ENCODE data around the gene ADAMTS16. TPM values are rescaled to one million over a fixed set of nuclear protein-coding genes. Genes with fewer than 3 reads are reported as not detected.

Gene ADAMTS16
- total and polyA plus RNA-seq, 2 experiments from 2014 or later, result 2.2 to 5.9 TPM

DNA sequence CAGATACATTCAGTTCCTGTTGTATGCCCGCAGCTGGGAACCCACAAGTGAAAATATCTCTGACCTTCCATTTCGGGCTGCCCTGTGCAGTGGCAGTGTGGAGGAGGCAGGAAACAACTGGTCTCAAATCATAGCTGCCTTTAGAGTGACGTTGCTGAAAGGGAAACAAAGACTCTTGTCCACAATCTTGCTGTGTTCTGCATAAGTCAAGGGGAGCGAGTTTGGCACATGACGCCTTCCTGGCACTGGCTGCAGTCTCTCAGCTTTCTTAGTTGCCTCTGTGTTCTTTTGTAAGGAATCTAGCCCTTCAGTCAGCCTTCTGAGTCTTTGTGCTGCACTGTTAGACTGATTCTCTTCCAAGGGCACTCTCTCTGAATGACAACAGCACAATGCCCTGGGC, 24.0 kb downstream of the ADAMTS16 start:
- TF ChIP-seq EZH2 (IDR thresholded peaks at IDR 0.05; ENCODE audit: borderline replicate concordance), result no peak
- TF ChIP-seq, protein P1, sequence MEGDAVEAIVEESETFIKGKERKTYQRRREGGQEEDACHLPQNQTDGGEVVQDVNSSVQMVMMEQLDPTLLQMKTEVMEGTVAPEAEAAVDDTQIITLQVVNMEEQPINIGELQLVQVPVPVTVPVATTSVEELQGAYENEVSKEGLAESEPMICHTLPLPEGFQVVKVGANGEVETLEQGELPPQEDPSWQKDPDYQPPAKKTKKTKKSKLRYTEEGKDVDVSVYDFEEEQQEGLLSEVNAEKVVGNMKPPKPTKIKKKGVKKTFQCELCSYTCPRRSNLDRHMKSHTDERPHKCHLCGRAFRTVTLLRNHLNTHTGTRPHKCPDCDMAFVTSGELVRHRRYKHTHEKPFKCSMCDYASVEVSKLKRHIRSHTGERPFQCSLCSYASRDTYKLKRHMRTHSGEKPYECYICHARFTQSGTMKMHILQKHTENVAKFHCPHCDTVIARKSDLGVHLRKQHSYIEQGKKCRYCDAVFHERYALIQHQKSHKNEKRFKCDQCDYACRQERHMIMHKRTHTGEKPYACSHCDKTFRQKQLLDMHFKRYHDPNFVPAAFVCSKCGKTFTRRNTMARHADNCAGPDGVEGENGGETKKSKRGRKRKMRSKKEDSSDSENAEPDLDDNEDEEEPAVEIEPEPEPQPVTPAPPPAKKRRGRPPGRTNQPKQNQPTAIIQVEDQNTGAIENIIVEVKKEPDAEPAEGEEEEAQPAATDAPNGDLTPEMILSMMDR (IDR thresholded peaks at IDR 0.05; ENCODE audit: poor library complexity), result no peak
- no peak for TF ChIP-seq EZH2phosphoT487 (IDR thresholded peaks at IDR 0.05; ENCODE audit: low read depth, severe bottlenecking, unreplicated experiment)
- Histone ChIP-seq H3K27me3 (no peaks in the 10 kb centered on the region), H4K20me1 (ENCODE audit: insufficient read depth, poor library complexity, severe bottlenecking) (no peaks in the 10 kb centered on the region), H3K9me3 (ENCODE audit: low read depth) (no peaks in the 10 kb centered on the region), H3K79me2 (no peaks in the 10 kb centered on the region), H3K36me3 (replicated peaks; ENCODE audit: insufficient read depth, low read depth) (no peaks in the 10 kb centered on the region), H2AFZ (no peak overlapping the region), H3K4me1 (ENCODE audit: insufficient read depth) (no peaks in the 10 kb centered on the region), H3K27ac (no peak overlapping the region), H3K9me2 (replicated peaks; ENCODE audit: insufficient read depth) (no peaks in the 10 kb centered on the region), H3K4me3 (no peak overlapping the region), H3K4me2 (no peak overlapping the region)
- DNase-seq (ENCODE audit: low spot score), result no peak
- 95% methylated on average over 5 of the region's 5 CpGs for WGBS (ENCODE audit: low lambda C conversion rate, missing lambda C conversion rate)

DNA sequence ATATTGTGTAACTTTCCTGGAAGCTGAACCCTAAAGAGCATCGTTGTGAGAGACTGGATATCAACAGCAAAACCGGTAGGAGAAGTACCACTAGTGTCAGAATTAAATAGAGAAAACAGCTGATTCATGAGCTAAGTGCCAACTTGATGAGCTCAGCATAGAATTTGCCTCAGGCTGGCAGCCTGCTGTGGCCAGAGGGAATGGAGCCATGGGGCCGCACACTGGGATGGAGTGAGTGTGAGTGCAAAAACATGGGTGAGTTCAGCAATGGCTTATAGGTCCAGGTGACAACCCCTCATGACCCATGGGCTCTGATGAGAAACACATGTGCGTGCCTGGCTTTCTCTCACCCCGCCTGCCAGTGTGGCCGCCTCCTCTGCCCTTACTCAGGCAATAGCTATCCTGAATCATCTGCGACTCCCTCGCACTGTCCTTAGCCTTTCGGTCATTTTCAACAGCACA, 25.4 kb downstream of the ADAMTS16 start:
- Histone ChIP-seq H2AFZ (no peak overlapping the region), H3K4me1 (ENCODE audit: insufficient read depth) (no peaks in the 10 kb centered on the region), H3K79me2 (no peaks in the 10 kb centered on the region), H3K27me3 (no peaks in the 10 kb centered on the region), H3K27ac (no peak overlapping the region), H3K9me3 (ENCODE audit: low read depth) (no peaks in the 10 kb centered on the region), H3K36me3 (replicated peaks; ENCODE audit: insufficient read depth, low read depth) (no peaks in the 10 kb centered on the region), H3K9me2 (replicated peaks; ENCODE audit: insufficient read depth) (no peaks in the 10 kb centered on the region), H3K4me2 (no peak overlapping the region), H3K4me3 (no peak overlapping the region), H4K20me1 (ENCODE audit: insufficient read depth, poor library complexity, severe bottlenecking) (no peaks in the 10 kb centered on the region)
- 86% methylated on average over 9 of the region's 9 CpGs for WGBS (ENCODE audit: low lambda C conversion rate, missing lambda C conversion rate)
- TF ChIP-seq, protein P1 (IDR thresholded peaks at IDR 0.05; ENCODE audit: poor library complexity), result no peak
- TF ChIP-seq EZH2 (IDR thresholded peaks at IDR 0.05; ENCODE audit: borderline replicate concordance) (no peak), EZH2phosphoT487 (IDR thresholded peaks at IDR 0.05; ENCODE audit: low read depth, severe bottlenecking, unreplicated experiment) (no peak)
- no peak for DNase-seq (ENCODE audit: low spot score)

DNA sequence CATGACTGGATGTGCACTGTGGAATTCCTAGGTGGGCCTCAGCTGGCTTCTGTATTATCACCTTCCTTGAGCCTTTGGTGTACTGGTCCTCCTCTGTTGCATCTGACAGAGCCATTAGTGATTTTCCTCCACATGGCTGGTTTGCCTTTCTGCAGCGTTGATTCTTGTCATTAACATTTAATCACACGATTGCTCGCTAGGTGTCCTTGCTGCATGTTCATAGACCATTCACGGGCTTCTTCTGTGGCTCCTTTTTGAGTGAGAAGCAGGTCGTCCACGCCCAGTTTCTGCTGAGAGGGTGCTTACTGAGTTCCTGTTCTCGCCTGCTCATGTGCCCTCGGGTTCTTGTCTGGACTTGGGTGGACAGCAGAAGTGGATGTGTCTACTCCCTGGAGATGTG, 29.3 kb downstream of the ADAMTS16 start:
- Histone ChIP-seq H3K79me2 (no peaks in the 10 kb centered on the region), H3K4me3 (no peak overlapping the region), H3K27ac (no peak overlapping the region), H4K20me1 (ENCODE audit: insufficient read depth, poor library complexity, severe bottlenecking) (no peaks in the 10 kb centered on the region), H3K4me2 (no peak overlapping the region), H2AFZ (no peak overlapping the region), H3K27me3 (no peaks in the 10 kb centered on the region), H3K4me1 (ENCODE audit: insufficient read depth) (no peaks in the 10 kb centered on the region), H3K9me2 (replicated peaks; ENCODE audit: insufficient read depth) (no peaks in the 10 kb centered on the region), H3K9me3 (ENCODE audit: low read depth) (no peaks in the 10 kb centered on the region), H3K36me3 (replicated peaks; ENCODE audit: insufficient read depth, low read depth) (no peaks in the 10 kb centered on the region)
- TF ChIP-seq, protein P1 (IDR thresholded peaks at IDR 0.05; ENCODE audit: poor library complexity), result no peak
- no peak for TF ChIP-seq EZH2phosphoT487 (IDR thresholded peaks at IDR 0.05; ENCODE audit: low read depth, severe bottlenecking, unreplicated experiment)
- TF ChIP-seq EZH2 (IDR thresholded peaks at IDR 0.05; ENCODE audit: borderline replicate concordance), result no peak
- DNase-seq (ENCODE audit: low spot score), result no peak
- WGBS (ENCODE audit: low lambda C conversion rate, missing lambda C conversion rate), result 94% methylated on average over 8 of the region's 8 CpGs

DNA sequence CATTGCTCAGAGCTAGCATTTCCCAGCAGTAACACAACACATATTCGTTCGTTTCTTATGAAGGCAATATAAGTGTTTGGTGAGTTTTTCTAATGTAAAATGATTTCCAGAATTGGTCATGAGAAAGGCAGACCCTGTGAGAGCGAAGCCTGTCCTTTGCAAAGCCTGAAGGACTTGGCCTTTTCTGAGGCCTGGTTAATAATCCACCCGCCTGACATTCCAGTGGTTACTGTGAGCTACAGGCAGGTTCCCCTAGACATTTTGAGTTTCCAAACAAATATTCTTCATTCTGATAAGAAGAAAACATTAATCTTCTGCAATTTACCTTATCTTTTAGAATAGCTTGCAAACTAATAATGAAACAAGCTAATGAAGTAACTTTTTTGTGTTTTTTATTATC, 38.0 kb downstream of the ADAMTS16 start:
- no peaks in the 10 kb centered on the region for H3K27me3 ChIP-seq
- DNase-seq (ENCODE audit: low spot score), result peak; percentile 30
- H3K36me3 ChIP-seq (replicated peaks; ENCODE audit: insufficient read depth, low read depth), result no peaks in the 10 kb centered on the region
- peak overlapping the region; percentile 46 for H3K4me2 ChIP-seq
- H3K4me1 ChIP-seq (ENCODE audit: insufficient read depth), result peaks cover 3% of the 10 kb centered on the region
- no peak overlapping the region for H3K4me3 ChIP-seq
- H3K9me3 ChIP-seq (ENCODE audit: low read depth), result no peaks in the 10 kb centered on the region
- no peaks in the 10 kb centered on the region for H3K79me2 ChIP-seq
- H3K27ac ChIP-seq, result no peak overlapping the region
- no peaks in the 10 kb centered on the region for H3K9me2 ChIP-seq (replicated peaks; ENCODE audit: insufficient read depth)
- TF ChIP-seq EZH2 (IDR thresholded peaks at IDR 0.05; ENCODE audit: borderline replicate concordance) (no peak), EZH2phosphoT487 (IDR thresholded peaks at IDR 0.05; ENCODE audit: low read depth, severe bottlenecking, unreplicated experiment) (no peak)
- TF ChIP-seq, protein P1 (IDR thresholded peaks at IDR 0.05; ENCODE audit: poor library complexity), result no peak
- H4K20me1 ChIP-seq (ENCODE audit: insufficient read depth, poor library complexity, severe bottlenecking), result no peaks in the 10 kb centered on the region
- no peak overlapping the region for H2AFZ ChIP-seq
- 57% methylated on average over 4 of the region's 4 CpGs for WGBS (ENCODE audit: low lambda C conversion rate, missing lambda C conversion rate)

All from hepatocyte (in vitro differentiated cells).